ENCODE data around the gene ANKRD60. TPM values are rescaled to one million over a fixed set of nuclear protein-coding genes. Genes with fewer than 3 reads are reported as not detected.

Gene ANKRD60
- total RNA-seq, 1 experiment from 2014 or later: not detected

DNA sequence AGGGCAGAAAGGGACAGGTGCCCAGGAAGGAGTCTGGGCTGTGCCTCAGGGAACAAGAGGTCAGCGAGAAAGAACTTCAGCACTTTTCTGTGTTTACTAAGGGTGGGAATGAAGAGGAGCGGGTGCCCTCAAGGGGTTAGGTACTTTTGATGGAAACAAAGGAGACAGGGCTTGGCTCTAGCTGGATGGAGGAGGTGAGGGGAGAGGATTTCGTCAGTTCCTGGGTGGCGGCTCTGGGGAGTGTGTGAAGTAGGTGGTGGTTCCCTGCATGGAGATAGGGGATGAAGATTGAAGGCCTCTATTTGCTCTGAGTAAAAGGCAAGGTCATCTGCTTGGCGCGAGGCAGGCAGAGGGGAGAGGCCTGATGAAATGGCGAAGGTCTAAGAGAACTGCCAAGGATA, 40.0 kb upstream of the ANKRD60 start:
- TF ChIP-seq EZH2 (IDR thresholded peaks at IDR 0.05; ENCODE audit: borderline replicate concordance, low read depth, low read length, poor library complexity, severe bottlenecking): no peak
- TF ChIP-seq, protein P1, sequence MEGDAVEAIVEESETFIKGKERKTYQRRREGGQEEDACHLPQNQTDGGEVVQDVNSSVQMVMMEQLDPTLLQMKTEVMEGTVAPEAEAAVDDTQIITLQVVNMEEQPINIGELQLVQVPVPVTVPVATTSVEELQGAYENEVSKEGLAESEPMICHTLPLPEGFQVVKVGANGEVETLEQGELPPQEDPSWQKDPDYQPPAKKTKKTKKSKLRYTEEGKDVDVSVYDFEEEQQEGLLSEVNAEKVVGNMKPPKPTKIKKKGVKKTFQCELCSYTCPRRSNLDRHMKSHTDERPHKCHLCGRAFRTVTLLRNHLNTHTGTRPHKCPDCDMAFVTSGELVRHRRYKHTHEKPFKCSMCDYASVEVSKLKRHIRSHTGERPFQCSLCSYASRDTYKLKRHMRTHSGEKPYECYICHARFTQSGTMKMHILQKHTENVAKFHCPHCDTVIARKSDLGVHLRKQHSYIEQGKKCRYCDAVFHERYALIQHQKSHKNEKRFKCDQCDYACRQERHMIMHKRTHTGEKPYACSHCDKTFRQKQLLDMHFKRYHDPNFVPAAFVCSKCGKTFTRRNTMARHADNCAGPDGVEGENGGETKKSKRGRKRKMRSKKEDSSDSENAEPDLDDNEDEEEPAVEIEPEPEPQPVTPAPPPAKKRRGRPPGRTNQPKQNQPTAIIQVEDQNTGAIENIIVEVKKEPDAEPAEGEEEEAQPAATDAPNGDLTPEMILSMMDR (conservative IDR thresholded peaks at IDR 0.05; ENCODE audit: low read depth, low read length): no peak
- POLR2A ChIA-PET (ENCODE audit: low non-redundant PET): no interaction called here
- BruUV-seq (replicated peaks): no TSS peak
- Histone ChIP-seq H3K36me3 (ENCODE audit: insufficient read depth, low read length, poor library complexity, severe bottlenecking) (peaks cover 7% of the 10 kb centered on the region), H3K27ac (ENCODE audit: low read depth, low read length, poor library complexity, severe bottlenecking) (no peak overlapping the region), H3K4me3 (ENCODE audit: low read depth, low read length, poor library complexity, severe bottlenecking) (no peak overlapping the region), H3K27me3 (replicated peaks; ENCODE audit: insufficient read depth, low read depth, low read length, poor library complexity) (no peaks in the 10 kb centered on the region), H3K4me1 (ENCODE audit: insufficient read depth, low read length, poor library complexity, severe bottlenecking) (peaks cover 12% of the 10 kb centered on the region), H3K9me3 (ENCODE audit: low read depth, low read length, poor library complexity, severe bottlenecking) (no peaks in the 10 kb centered on the region)
- intact Hi-C loops (cut with micrococcal nuclease; ENCODE audit: unreplicated experiment): no loop called here
- CTCF ChIA-PET: no interaction called here
- no peak for DNase-seq (ENCODE audit: low spot score)

DNA sequence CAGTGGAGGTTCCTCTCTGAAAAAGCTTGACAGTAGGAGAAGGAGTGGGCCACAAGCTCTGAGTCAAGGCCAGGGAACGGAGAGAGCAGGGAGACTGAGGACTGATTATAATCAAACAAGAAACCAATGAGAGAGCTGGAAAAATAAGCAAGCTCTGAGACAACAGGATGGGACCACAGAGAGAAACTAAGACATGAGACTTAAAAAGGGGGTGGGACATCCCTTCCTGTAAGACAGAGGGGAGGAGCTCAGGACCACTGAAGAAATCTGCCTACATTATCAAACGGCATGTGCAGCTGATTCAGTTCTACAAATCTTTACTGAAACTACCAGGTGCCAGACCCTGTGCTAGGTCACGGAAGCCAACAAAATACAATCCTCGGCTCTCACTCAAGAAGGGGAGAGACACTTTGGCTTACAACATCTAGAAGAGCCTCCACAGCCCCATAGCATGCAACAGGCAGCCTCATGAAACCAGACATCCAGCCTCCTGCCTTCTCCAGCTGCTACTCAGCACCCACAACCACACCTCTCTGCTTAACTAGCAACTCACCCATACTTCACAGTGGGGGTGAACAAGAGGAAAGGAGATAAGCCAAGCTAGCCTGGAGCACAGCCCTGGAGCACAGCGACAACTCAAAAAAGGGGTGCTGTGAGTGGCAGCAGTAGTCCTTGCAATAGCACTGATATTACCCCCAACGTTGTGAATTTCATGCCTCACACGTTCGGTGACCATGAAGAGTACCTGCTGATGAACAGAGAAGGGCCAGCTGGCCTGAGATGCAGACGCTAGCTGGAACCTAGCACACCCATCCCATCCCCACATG, 39.1 kb upstream of the ANKRD60 start:
- Histone ChIP-seq H3K4me1 (ENCODE audit: insufficient read depth, low read length, poor library complexity, severe bottlenecking) (peaks cover 12% of the 10 kb centered on the region), H3K36me3 (ENCODE audit: insufficient read depth, low read length, poor library complexity, severe bottlenecking) (peaks cover 7% of the 10 kb centered on the region), H3K9me3 (ENCODE audit: low read depth, low read length, poor library complexity, severe bottlenecking) (no peaks in the 10 kb centered on the region), H3K4me3 (ENCODE audit: low read depth, low read length, poor library complexity, severe bottlenecking) (no peak overlapping the region), H3K27ac (ENCODE audit: low read depth, low read length, poor library complexity, severe bottlenecking) (no peak overlapping the region), H3K27me3 (replicated peaks; ENCODE audit: insufficient read depth, low read depth, low read length, poor library complexity) (no peaks in the 10 kb centered on the region)
- ChIA-PET POLR2A (ENCODE audit: low non-redundant PET) (interaction anchor here (0.6 kb wide), 1 partner anchor 384 kb away, joined by 4 read pairs; the partner anchor contains the start of gene STX16), CTCF (no interaction called here)
- no TSS peak for BruUV-seq (replicated peaks)
- DNase-seq (ENCODE audit: low spot score): no peak
- intact Hi-C loops (cut with micrococcal nuclease; ENCODE audit: unreplicated experiment): no loop called here
- TF ChIP-seq EZH2 (IDR thresholded peaks at IDR 0.05; ENCODE audit: borderline replicate concordance, low read depth, low read length, poor library complexity, severe bottlenecking): no peak
- TF ChIP-seq, protein P1 (conservative IDR thresholded peaks at IDR 0.05; ENCODE audit: low read depth, low read length): no peak

- no peak for TF ChIP-seq EZH2 (IDR thresholded peaks at IDR 0.05; ENCODE audit: borderline replicate concordance, low read depth, low read length, poor library complexity, severe bottlenecking)
- TF ChIP-seq, protein P1 (conservative IDR thresholded peaks at IDR 0.05; ENCODE audit: low read depth, low read length): no peak
- peaks cover 2% of the 10 kb centered on the region for H3K36me3 ChIP-seq (ENCODE audit: insufficient read depth, low read length, poor library complexity, severe bottlenecking)
- ChIA-PET POLR2A (ENCODE audit: low non-redundant PET) (no interaction called here), CTCF (no interaction called here)
- no peak overlapping the region for H3K4me3 ChIP-seq (ENCODE audit: low read depth, low read length, poor library complexity, severe bottlenecking)
- no peaks in the 10 kb centered on the region for H3K27me3 ChIP-seq (replicated peaks; ENCODE audit: insufficient read depth, low read depth, low read length, poor library complexity)
- no peaks in the 10 kb centered on the region for H3K9me3 ChIP-seq (ENCODE audit: low read depth, low read length, poor library complexity, severe bottlenecking)
- intact Hi-C loops (cut with micrococcal nuclease; ENCODE audit: unreplicated experiment): no loop called here
- BruUV-seq (replicated peaks): no TSS peak
- no peaks in the 10 kb centered on the region for H3K4me1 ChIP-seq (ENCODE audit: insufficient read depth, low read length, poor library complexity, severe bottlenecking)
- no peak overlapping the region for H3K27ac ChIP-seq (ENCODE audit: low read depth, low read length, poor library complexity, severe bottlenecking)
- no peak for DNase-seq (ENCODE audit: low spot score)
Observed at GRCh38 chr20:58264271-58264670, 35.8 kb upstream of the ANKRD60 start.

All from A673 (cell line).